ENCODE results near the gene EXOC3L4.
"Not testable (repeated sequence)": the region's sequence is repeated elsewhere in the genome, so short reads cannot be mapped to it uniquely, and the experiment has no call there.

EXOC3L4 gene

DNA sequence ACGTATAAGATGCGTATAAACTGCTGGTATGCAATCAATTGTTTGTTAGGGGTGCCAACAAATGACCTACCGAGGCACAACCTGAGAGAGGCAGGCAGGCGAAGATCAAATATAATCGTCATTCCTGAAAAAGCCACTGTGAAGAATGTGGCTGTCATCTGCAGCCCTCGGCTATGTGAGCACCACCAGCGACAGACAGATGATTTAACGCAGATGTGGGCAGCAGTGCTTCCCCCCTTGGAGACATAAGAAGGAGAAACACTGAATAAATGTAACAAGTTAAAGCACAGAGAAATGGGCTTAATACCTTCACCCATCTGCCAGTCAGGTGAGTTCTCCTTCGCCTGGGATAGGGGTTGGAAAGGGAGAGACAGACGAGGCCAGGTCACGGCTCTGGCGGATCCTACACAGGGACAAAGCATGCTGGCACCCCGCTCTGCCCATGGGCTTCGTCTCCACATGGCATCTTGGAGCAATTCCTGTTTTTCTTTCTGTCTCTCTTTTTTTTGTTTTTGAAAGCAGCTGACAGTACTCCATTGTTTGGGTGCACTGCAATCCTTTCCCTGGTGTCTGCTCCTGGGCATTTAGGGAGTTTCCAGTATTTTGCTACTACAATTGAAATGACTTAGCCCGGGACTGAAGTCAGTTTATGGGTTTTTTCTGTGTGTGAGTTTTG lies 56.9 kb downstream of the EXOC3L4 start:
- no peak for DNase-seq (ENCODE audit: low read depth)

DNA sequence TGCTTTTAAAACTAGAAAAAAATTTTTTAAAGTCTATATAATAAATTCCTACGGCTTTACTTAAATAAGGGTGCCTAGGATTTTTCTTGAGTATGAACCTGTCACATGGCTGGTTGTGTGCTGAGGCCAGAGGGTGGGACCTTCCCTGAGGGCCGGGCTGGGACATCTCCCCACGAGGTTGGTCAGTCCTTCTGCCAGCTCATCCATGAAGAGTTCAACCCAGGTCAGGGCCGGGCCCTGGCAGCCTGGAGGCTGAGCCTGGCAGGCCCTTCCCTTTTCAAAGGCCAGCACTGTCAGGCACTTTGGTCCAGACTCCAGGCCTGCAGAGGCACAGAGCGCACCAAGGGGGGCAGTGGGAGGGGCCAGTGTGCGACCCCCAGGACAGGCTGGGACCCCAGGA lies 60.5 kb downstream of the EXOC3L4 start:
- no peak for DNase-seq (ENCODE audit: low read depth)

DNA sequence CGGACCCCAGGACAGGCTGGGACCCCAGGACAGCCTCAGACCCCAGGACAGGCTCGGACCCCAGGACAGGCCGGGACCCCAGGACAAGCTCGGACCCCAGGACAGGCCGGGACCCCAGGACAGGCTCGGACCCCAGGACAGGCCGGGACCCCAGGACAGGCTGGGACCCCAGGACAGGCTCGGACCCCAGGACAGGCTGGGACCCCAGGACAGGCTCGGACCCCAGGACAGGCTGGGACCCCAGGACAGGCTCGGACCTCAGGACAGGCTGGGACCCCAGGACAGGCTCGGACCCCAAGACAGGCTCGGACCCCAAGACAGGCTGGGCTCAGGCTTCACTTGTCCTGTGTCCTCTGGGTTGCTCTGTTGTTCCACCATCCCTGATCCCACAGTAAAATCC lies 60.9 kb downstream of the EXOC3L4 start:
- not testable (repeated sequence) for DNase-seq (ENCODE audit: low read depth)

DNA sequence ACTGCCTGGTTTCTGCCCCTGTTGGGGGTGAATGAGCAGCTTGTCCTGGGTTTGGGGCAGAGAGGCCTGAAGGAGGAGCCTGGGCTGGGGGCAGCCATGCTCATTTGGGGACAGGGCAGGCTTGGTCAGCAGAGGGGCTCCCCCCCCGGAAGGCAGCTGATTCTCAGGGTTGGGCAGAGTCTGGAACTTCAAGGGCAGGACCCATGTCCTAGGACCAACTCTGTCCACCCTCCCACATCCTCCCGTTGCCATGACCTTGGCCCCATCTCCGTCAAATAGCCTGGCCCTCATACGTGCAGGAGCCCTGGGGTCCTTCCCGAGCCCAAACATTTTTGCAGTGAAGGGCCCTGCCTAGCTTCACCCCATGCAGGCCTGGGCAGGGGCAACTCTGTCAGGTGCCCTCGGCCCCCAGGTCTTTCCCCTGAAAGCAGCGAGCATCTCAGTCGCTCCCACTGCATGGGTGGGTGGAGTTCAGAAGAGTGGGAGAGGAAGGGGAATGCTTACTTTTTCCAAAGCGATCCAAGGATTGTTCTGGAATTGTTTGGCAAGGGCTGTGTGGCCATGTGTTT lies 61.4 kb downstream of the EXOC3L4 start:
- DNase-seq (ENCODE audit: low read depth): no peak

DNA sequence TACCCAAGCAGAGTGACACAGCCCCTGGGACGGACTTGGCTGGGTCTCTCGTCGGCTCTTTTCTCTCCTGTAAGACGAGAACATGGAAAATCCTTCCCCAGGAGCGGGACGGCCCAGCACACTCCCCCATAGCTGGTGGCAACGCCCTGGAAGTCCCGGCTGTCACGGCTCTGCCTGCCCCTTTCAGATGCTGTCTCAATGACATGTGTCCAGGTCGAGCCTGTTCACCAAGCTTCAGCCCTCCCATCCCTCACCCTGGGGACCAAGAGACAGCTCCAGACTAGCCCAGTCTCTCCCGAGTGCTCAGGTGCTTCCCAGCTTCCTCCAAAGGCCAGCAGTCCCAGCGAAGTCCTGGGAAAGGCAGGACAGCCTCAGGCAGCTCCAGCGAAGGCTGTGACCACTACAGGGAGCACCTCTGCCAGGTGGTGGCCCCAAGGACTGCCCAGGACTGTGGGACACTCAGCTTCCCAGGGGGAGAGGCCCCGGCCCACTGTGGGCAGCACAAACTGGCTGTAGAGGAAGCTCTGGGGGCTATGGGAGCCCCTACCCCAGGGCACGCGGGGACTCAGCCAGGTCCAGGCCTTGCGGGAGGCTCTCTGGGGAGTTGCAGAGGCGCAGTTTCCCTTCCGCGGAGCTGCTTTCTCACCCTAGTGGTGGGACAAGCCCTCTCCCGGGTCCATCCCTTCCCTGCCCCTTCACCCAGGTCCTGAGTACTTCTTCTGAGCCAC lies 62.3 kb downstream of the EXOC3L4 start:
- no peak for DNase-seq (ENCODE audit: low read depth)

DNA sequence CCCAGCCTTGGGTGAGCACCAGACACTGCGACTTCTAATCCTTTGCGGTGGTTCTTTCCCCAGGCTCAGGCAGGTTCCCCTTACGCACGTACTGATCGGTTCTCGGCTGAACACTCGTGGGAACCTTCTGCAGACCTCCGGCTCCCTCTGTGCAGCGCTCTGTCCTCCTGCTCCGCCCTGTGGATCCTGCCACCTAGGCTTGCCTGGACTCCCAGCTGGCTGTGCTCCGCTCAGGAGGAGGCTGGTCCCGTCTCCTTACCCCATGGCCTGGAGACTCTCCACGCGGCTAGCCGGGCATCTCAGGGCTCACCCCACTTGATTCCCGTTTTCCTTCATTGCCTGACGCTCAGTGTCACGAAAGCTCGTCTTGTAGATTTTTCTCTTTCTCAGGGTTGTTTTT lies 63.4 kb downstream of the EXOC3L4 start:
- no peak for DNase-seq (ENCODE audit: low read depth)

DNA sequence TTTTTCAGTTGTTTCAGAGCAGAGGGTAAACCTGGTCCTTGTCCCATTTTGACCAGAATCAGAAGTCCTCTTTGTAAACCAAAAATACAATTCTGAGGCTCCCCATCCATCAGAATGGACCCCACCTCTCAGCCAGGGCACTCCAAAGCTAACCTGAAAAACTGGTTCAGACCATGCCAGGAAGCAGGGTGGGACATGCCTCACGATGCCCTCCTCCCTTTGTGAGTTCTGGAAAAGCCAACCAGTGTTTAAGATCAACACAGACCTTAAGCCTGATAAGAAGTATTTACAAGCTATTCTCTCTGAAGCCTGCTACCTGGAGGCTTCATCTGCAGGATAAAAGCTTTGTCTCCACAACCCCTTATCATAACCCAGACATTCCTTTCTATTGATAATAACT lies 64.2 kb downstream of the EXOC3L4 start:
- no peak for DNase-seq (ENCODE audit: low read depth)

All from stimulated activated CD8-positive, alpha-beta memory T cell treated with anti-CD3 and anti-CD28 coated beads, Interleukin-15, amount 100 ng/mL, for 24 hours (primary cell).